ENCODE data around the gene C16orf89.
A peak's percentile ranks its signal among the peaks of the same experiment; 100 is the strongest.
"Not testable (repeated sequence)": the region's sequence is repeated elsewhere in the genome, so short reads cannot be mapped to it uniquely, and the experiment has no call there.

C16orf89 gene

DNA sequence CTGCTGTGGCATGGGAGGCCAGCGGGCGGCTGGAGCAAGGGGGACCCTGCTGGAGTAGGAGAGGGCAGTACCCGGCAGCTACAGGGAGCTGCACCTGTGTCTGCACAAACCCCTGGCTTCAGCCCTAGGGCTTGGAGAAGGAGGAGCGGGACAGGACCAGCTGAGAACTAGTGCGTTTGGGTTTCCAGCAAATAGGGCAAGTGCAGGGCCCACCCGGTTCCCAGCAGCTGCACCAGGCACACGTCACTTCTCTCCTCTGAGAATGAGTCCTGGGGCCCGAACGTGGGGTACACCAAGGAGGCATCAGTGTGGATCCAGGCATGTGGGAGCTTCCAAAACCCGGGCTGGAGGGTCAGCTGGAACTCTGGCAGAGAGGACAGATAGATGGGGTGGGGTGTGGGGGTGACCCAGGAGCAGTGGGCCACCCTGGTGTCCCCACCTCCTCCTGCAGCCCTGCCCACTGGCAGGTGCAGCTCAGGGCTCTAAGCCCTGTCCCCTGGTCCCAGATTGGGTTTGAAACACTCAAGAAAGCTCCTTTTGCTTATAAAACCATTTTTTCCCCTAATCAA, 5.6 kb downstream of the C16orf89 start:
- DNase-seq (ENCODE audit: low spot score) = no peak

DNA sequence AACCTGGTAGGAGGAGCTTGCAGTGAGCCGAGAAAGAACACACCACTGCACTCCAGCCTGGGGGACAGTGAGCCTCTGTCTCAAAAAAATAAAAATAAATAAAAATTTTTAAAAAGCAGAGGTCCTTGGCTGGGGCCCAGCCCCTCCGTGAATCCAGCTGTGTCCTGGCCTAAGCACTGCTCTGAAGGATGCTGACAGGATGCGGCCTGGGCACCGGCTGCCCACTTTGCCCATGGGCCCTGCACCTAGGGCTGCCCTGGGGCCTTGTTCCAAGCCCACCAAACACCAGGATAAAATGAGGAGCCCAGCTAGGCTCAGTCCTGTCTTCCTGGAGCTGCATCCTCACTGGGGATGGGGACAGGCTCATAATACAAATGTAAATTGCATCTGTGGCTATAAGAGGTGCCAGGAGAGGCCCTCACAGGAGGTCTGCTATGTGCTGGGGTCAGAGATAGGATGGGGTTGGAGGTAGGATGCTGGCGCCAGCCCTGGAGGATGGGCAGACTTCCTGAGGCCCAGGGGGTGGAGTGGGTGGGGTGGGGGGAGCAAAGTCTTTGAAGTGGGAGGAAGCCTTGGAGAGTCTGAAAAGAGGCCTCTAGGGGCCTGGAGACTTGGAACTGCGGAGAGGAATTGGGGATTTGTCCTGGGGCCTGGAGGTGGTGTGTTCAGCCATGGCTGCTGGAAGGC, 6.2 kb downstream of the C16orf89 start:
- DNase-seq (ENCODE audit: low spot score) = no peak

DNA sequence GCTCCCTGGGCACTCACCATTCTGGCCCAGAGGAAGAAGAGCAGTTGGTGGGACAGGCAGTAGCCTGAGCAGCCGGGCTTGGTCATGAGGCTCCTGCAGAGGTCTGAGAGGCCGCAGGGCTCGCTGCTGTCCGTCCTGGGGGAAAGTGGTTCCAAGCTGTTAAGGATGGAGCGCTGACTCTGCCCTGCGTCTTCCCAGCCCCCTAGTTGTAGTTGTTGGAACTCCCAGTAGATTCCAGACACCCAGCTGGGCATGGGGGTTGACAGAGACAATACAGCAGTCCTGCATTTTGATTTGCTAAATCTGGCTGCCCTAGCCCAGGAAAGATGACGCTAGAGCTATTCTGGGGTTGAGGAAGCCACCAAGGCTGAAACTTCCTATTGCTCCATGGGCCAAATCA, 7.3 kb downstream of the C16orf89 start:
- peak; percentile 27 for DNase-seq (ENCODE audit: low spot score)

DNA sequence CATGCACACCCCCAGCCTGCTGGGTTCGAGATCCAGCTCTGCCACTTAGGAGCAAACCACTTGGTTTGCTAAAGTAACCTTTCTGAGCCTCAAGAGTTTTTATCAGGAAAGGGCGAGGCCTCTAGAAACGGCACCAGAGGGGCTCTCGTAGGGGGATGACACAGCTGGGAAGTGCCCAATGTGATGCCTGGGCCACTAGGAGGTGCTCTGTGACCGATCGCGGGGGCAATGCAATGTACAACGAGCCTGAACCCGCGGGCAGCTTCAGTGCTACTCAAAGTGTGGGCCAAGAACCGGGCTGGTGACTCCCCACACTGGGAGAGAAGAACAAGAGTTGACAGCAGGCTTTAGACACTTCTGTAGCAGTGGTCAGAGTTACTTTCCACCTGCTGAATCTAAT, 9.4 kb downstream of the C16orf89 start:
- peak; percentile 59 for DNase-seq (ENCODE audit: low spot score)

DNA sequence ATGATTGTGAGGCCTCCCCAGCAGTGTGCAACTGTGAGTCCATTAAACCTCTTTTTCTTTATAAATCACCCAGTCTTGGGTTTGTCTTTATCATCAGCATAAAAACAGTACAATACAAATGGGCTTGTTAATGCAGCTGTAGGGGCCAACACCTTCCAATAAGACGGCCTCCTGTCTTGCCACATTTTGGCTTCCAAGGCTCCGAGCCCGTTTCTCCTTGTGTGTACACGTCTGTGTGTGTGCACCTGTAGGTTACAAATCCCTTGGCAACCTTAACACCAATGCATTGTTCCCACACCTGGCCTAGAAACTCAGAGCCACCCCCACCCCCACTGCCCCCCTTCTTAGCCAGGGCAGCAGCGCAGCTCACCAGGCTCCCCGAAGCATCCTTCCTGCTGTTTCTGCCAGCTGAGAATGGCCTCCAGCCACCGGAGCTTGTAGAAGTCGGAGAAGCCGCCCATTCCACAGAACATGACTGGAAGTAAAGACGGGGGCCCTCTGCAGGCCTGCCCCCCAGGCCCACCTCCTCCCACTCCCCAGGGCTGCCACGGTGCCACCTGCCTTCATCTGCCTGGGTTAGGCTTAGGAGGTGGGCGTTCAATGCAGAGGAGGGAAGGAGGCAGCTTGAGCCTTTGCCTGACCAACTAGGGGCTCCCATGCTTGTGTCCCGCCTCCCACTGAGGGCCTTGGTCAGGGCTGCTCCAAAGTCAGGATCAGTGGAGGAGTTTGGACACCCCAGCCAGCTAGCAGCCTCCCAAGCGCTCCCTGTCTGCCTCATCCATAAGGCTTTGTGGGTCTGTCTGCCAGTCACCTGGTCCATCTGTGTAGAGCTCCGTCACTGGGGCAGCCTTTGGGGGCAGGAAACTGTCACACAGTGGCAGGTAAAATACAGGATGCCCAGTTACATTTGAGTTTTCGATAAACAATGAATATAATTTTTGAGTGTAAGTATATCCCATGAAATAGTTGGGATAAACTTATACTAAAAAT, 10.6 kb downstream of the C16orf89 start:
- no peak for DNase-seq (ENCODE audit: low spot score)

DNA sequence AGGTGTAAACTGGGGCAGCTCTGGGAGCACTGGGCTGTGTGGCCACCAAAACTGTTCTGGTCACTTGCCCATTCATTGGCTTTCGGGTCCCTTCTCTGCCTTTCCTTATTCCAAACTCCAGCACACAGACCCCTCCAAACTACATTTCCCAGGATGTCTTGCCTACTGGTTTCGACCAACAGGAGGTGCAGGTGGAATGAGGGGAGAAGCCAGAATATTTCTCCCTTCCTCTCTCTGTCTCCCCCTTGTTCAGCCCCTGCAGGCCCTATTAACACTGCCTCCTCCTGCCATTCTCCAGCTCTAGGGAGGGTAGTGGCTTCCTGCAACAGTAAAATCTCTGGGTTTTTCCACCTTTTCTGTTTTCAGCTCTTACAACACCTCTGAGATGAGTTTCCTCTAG, 18.8 kb downstream of the C16orf89 start:
- no peak for DNase-seq (ENCODE audit: low spot score)

DNA sequence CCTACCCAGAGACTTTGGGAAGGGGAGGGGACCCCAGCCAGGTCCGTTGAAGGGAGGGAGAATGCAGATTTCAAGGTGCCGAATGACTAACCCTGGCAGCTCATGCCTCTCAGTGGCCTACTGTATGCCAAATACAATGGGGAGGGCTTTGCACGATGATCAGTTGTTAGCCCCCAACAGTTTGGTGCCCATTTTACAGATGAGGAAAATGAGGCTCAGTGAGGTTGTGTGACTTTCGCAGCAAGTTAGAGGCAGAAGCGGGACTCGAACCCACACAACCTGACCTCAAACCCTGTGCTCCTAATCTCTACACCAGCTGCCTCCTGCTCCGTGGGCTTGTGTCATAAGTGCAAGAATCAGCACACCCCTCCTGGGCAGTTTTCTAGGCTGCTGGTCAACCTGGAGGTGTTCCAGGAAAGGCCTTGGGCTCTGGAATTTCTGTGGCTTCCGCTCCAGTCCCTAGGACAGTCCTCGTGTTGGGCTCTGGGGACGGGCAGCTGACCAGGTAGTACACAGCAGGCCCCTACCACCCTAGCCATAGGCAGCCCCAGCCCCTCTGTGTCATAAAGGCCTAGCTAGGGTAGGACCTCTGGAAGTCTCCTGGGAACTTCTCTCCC, 20.1 kb downstream of the C16orf89 start:
- no peak for DNase-seq (ENCODE audit: low spot score)

DNA sequence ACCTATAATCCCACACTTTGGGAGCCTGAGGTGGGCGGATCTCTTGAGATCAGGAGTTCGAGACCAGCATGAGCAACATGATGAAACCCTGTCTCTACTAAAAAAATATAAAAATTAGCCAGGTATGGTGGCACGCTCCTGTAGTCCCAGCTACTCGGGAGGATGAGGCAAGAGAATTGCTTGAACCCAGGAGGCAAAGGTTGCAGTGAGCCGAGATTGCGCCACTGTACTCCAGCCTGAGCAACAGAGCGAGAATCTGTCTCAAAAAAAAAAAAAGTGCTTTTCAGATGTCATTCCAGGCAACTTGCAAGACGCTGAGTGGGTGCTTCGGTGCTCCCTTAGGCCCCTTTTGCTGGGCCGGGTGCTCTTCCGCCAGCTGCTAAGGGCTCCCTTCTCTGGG, 21.2 kb downstream of the C16orf89 start:
- DNase-seq (ENCODE audit: low spot score) = not testable (repeated sequence)

DNA sequence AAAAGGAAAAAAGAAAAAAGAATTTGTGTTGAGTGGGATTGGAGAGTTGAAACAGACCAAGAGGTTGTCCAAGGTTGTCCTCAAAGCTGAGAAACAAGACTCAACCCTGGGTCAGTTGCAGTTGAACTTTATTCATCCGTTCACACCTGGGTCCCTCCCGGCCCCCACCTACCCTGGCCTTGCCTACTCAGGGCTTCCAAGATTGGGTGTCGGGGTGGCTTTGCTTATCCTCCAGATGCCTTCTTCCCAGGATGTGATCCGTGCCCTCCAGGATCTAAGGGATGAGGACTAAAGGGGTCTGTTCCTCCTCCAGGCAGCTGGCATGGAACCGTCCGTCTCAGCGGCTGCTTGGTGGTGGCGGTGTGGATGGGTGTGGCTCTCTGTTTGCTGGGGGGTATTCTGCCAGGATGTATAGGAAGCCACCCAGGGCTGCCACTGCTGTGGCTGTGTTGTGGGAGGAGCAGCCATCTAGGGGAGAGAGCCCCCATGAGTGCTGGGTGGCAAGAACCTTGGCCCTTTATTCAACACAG, 21.7 kb downstream of the C16orf89 start:
- no peak for DNase-seq (ENCODE audit: low spot score)

DNA sequence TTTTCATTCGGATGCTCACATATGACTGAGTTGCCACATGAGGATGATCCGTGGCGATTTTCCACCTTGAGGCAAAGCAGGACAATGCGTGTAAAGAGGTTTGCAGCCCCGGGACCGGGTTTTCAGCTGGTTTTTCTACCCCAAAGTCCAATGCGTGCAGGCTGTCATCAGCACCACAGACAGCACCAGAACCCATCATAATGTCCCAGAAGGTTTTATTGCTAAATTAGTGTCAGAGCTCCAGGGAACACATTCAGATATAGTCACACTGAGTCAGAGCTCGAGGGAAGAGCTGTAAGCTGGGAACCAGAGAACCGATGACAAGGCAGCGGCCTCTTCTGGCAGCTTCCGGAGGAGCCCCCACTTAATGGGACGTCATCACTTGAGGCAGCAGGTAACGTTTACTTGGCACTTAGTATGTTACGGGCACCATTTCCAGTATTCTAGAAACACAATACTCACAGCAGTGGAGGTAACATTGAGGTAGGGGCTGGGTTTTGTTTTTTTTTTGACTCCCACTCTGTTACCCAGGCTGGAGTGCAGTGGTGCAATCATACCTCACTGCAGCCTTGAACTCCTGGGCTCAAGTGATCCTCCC, 23.1 kb downstream of the C16orf89 start:
- no peak for DNase-seq (ENCODE audit: low spot score)

DNA sequence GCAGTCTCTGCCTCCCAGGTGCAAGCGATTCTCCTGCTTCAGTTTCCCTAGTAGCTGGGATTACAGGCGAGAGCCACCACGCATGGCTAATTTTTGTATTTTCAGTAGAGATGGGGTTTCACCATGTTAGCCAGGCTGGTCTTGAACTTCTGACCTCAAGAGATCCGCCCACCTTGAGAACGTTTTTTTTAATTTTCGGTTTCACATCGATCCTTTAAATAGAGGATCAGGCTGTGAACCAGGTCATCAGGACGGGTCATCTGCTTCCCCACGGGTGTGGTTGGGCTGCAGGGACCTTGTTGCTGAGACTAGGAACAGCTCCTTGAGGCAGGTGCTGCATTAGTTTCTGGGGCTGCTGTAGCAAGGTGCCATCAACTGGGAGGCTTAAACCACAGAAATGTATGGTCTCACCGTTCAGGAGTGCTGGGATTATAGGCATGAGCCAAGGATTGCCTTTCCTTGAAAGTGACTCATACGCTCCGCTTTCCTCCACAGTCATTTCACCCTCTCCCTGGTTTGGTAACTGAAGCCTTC, 24.1 kb downstream of the C16orf89 start:
- no peak for DNase-seq (ENCODE audit: low spot score)

DNA sequence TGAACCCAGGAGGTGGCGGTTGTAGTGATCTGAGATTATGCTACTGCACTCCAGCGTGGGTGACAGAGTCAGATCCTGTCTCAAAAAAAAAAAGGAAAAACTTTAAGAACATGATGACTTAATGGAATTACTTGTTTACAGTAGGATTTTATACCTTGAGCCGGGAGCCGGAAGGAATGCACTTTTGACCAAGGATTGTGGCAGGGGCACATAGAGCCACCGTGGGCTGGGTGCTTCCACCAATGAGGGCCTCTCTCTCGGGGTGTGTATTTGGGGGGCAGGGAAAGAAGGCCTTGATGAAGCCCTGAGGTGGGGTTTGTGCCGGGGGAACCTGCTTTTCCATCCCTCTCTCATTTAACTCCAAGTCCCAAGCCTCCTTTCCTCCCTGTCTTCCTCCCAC, 25.3 kb downstream of the C16orf89 start:
- DNase-seq (ENCODE audit: low spot score) = no peak

DNA sequence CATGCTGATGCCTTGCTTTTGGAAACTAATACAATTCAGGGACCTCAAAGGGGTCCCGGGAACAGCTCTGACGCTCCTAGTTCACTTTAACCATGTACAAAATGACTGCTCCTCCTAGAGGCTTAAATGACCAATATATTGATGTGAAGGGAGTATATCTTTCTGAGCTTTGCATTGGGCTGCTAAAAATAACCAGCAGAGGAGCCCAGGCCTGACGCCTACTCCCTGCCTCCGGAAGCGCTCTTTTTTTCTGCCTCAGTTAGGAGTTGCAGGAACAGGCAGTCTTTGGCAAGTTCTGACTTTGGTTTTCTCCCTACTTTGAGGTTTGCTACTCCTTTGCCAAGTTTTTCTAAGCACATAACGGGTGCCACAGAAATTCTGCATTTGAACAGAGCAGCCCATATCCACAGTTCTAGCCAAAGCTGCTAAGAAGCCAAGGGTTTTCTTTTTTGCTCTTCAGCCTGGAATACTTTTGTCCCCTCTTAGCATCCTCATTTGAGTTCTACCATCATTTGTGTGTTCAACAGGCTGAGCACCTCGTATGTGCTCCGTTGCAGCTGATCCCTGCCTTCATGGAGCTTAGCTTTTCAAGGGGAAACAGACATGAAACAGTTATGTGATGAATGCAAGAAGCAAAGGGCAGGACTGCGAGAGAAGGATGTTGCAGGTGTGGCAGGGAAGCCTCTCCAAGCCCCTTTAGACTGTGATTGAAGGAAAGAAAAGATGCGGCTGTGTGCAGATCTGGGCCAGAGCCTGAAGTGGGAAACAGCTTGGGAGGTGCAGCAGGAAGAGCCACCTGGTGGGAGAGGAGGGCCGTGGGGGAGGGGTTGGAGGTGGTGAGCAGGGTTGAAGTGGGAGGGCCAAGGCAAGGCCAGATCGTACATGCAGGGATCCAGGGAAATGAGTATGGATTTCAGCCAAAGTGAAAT, 29.3 kb downstream of the C16orf89 start:
- no peak for DNase-seq (ENCODE audit: low spot score)

DNA sequence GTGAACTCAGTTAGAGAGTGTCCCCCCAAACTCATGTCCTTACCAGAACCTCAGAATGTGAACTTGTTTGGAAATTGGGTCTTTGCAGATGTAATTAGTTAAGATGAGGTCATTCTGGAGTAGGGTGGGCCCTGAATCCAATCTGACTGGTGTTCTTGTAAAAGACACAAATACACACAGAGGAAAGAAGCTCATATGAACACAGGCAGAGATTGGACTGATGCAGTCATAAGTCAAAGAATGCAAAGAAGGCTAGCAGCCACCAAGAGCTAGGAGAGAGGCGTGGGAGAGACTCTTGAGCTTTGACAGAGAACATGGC, 29.9 kb downstream of the C16orf89 start:
- no peak for DNase-seq (ENCODE audit: low spot score)

DNA sequence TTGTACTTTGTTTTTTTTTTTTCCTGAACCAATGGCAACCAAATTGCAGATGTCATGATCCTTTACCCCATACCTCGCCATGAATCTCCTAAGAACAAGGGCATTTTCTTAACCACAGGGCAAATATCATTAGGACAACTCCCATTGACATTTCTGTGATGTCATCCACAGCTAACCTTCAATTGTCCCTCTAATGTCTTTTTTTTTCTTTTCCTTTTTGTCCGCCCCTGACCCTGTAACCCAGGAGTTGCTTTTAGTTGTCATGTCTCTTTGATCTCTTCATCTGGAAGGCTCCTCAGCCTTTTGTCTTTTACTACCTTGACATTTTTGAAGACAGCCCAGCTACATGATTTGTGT, 31.6 kb downstream of the C16orf89 start:
- DNase-seq (ENCODE audit: low spot score) = no peak

DNA sequence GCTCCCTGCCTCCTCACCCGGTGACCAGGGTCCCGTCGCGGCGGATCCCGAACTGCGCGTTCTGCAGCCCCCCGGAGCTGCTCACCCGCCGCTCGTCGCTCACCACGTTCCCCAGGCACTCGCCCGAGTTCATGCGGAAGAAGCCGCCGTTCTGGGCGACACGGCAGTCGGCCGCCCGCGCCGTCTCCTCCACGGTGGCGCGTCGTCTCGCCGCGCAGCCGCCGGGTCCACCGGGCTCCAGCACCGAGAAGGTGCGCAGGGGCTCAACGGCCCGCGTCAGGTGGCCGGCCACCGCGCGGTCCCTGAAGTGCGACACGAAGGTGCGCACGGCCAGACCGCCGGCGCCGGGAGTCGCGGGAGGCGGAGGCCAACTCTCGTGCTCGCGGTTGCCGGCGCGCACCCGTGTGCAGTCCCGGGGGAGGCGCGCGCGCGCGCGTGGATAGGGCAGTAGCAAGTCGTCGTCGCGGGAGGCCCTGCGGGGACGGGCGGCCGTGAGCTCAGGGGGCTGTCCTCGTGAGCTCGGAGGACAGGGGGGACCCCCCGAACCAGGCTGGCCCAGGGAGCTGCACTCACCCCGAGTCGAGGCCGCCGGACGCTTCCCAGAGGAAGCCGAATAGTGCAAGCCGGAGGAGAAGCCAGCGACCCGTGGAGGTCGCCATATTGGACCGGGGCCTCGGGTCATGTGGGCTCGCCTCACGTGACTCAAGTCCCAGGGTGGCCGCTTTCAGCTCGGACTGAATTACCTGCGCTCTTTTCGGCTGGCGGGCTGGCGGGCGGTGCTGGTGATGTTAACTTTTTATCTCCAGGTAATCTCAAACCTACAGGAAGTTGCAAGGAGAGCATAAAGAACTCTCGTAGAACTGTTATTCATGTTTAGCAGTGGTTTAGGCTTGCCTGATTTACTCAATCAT, 32.2 kb downstream of the C16orf89 start, which contains the start of gene NAGPA:
TSS of gene NAGPA (minus strand) at position 680 of the 911 bp plus-strand sequence. CDS start at position 659, 21 bp downstream.
- peak; percentile 96 for DNase-seq (ENCODE audit: low spot score)

DNA sequence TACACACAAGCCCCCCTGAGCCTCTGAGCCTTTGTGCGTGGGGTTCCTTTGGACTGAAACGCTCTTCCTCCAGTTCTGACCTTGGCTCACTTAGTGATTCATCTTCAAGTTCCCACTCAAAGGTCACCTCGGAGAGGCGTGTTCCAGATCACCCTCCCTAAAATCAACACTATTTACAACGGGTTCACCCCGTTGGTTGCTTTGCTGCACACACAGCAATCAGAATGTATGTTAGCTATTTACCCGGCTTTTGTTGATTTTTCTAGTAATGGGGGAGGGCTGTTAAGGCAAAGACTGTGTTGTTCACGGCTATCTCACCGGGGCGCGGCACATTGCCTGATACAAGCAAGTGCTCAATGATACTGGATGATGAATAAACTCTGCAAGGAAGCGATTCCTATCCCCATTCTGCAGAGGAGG, 33.0 kb downstream of the C16orf89 start:
- DNase-seq (ENCODE audit: low spot score) = no peak

DNA sequence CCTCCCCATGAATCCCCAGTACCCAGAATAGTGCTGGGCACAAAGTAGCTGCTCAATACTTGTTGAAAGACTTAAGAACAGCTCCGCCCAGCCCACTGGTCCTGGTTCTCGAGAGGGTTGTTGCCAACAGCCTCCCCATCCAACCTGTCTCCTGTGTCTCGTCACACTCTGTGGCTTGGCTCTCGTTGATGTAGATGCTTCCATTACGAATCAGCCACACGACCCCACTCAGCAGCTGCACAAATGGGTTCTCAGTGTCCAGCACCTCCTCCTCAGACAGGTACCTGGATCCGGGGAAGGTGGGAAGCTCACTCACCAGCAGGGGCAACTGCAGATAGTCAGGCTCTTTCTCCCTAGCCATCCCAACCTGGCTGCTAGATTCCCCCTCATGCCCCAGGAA, 34.2 kb downstream of the C16orf89 start:
- DNase-seq (ENCODE audit: low spot score) = no peak

DNA sequence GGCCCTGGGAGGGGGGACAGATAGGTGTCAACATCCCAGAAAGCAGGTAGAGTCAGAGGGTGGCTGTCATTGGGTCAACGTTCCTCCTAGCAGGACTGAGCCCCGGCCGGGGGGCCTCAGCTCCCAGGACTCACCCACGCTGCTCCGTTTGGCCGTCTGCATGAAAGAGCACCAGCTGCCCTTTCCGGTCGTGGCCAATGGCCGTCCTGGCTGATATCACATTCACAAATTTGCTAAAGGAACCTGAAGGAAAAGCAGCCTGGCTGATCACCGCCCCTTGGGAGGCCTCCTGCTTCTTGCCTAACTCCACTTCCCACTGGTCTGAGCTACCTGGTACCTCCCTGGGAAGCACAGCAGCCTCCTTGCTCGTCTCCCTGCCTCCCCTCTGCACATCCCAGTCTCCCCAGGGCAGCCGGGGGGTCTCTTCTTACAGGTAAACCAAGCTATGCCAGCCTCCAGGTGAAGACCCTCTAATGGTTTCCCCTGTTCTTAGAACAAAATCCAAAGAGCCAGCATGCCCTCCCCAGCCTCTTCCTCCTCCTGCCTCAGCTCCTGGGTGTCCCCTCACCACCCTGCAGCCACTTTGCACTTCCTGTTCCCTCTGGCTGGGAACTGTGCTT, 35.4 kb downstream of the C16orf89 start:
- DNase-seq (ENCODE audit: low spot score) = no peak
